Right lobe of liver (tissue), 6 donors: ENCODE measurements around the gene MED31. TPM values are rescaled to one million over a fixed set of nuclear protein-coding genes. Genes with fewer than 3 reads are reported as not detected.

Experiments
- ATAC-seq, 4 donors: fragments of 200-7000 bp; cut with Tn5 transposase; one replicate each; pipeline ENCODE4 v1.9.1; 2020; ENCODE audit warnings: mild to moderate bottlenecking in 4 of 4, moderate library complexity in 4 of 4
- DNase-seq, 3 donors: peaks; one replicate each; pipeline ENCODE4 v3.0.0-alpha.2; 2020
- H3K27ac ChIP-seq, 3 donors: fragments of 200-600 bp; one replicate each; pipeline ENCODE4 v1.8.0; 2022
- H3K27me3 ChIP-seq, 2 donors: fragments of 200-600 bp; one replicate each; pipeline ENCODE4 v1.8.0; 2022
- H3K36me3 ChIP-seq, 4 donors: fragments of 200-600 bp; sonication (generic) in 1 of 4; one replicate each; pipeline versions ENCODE4 v1.5.1 to v1.8.0; 2017 to 2022; ENCODE audit warnings: control low read depth in 1 of 4
- H3K4me1 ChIP-seq, 4 donors: fragments of 200-600 bp; sonication (generic) in 1 of 4; one replicate each; pipeline versions ENCODE4 v1.5.1 to v1.8.0; 2017 to 2022; ENCODE audit warnings: control low read depth in 1 of 4
- H3K4me3 ChIP-seq, 3 donors: fragments of 200-600 bp; one replicate each; pipeline ENCODE4 v1.8.0; 2022
- H3K9me3 ChIP-seq, 4 donors: fragments of 200-600 bp; sonication (generic) in 1 of 4; one replicate each; pipeline versions ENCODE4 v1.5.1 to v1.8.0; 2017 to 2022; ENCODE audit warnings: control low read depth in 1 of 4
- CTCF ChIP-seq, 4 donors: fragments of 200-600 bp in 3 of 4; fragments of 450-650 bp in 1 of 4; IDR thresholded peaks; one replicate each; pipeline versions ENCODE4 v1.5.1 to v1.8.0; 2016 to 2022; ENCODE audit warnings: antibody characterized with exemption in 4 of 4, mild to moderate bottlenecking in 2 of 4
- POLR2A ChIP-seq: fragments of 450-650 bp; IDR thresholded peaks from one replicate; pipeline ENCODE4 v1.6.1; 2017; ENCODE audit warnings: antibody characterized with exemption, mild to moderate bottlenecking
- WGBS: methylation state at CpG from one replicate; pipeline ENCODE4 v1.1.6; 2018; ENCODE audit warnings: low coverage, low lambda C conversion rate; ENCODE audit not compliant: insufficient coverage; ENCODE audit errors: missing lambda C conversion rate; 5-methylcytosine and 5-hydroxymethylcytosine counted together
- intact Hi-C, 2 donors: fragments of 100-400 bp; cut with DNase I; formaldehyde crosslinking; loops; one replicate each; pipeline versions ENCODE4 v1.11.2 to v1.14.1; 2022
- total RNA-seq, 6 experiments: library from RNA; depleted of rRNA in 2 of 6; stranded (reverse); fragments of >200 nt in 2 of 6; fragmentation: NEBNext Ultra II Directional in 3 of 6; extraction: Animal tissue kit (Norgen Biotek cat#: 25700) in 3 of 6; gene quantifications; one replicate each; pipeline versions ENCODE4 v1.1.0 to v1.2.4, GENCODE V29; 2016 to 2023
- donor health status: DM: no; HTN: yes; CAD: no.
- donor health status: DM: no; HTN: no; CAD: no.
- donor health status: DM: no; HTN: no; CAD: no.
- donor health status: DM: no; HTN: yes; CAD: no.
- donor health status: DM: no; HTN: yes; CAD: no.

Gene MED31
- total RNA-seq, 6 experiments from 2014 or later: 3.5 to 10.7 (median 7.4) TPM

- 28% methylated on average over 6 of the region's 15 CpGs for WGBS
- intact Hi-C loops: loop anchor here (5.0 to 10.0 kb wide), 3 partner anchors 64 to 167 kb away; no protein-coding TSS in a partner anchor
- no peaks in the 10 kb centered on the region for H3K27me3 ChIP-seq
- no peaks in the 10 kb centered on the region for H3K9me3 ChIP-seq
- H3K36me3 ChIP-seq: peaks cover 0 to 8% (median 4%) of the 10 kb centered on the region in 4 donors
- no peak overlapping the region for H3K27ac ChIP-seq
- TF ChIP-seq CTCF (IDR thresholded peaks at IDR 0.05) (no peak), POLR2A (no peak)
- ATAC-seq (no peak), DNase-seq (no peak)
- peak overlapping the region; percentile 85 to 98 (median 93) for H3K4me3 ChIP-seq
- peaks cover 0 to 29% (median 9%) of the 10 kb centered on the region in 4 donors for H3K4me1 ChIP-seq
These were observed 12.3 kb downstream of the MED31 start for GRCh38 chr17:6639014-6639585.

GRCh38 chr17:6638046-6638908, 13.1 kb downstream of the MED31 start:
- Histone ChIP-seq H3K27ac (no peak overlapping the region), H3K4me3 (no peak overlapping the region), H3K4me1 (peaks cover 0 to 23% (median 9%) of the 10 kb centered on the region in 4 donors), H3K36me3 (peaks cover 0 to 6% (median 2%) of the 10 kb centered on the region in 4 donors), H3K27me3 (no peaks in the 10 kb centered on the region), H3K9me3 (no peaks in the 10 kb centered on the region)
- no peak for DNase-seq
- TF ChIP-seq CTCF (IDR thresholded peaks at IDR 0.05) (no peak), POLR2A (no peak)
- intact Hi-C loops: loop anchor here (5.0 to 10.0 kb wide), 3 partner anchors 63 to 166 kb away; no protein-coding TSS in a partner anchor
- no peak for ATAC-seq
- WGBS: 87% methylated on average over 9 of the region's 24 CpGs

GRCh38 chr17:6637458-6637840, 14.0 kb downstream of the MED31 start:
- no peaks in the 10 kb centered on the region for H3K9me3 ChIP-seq
- no CpG with 5 or more reads among the region's 6 CpGs for WGBS
- peaks cover 0 to 18% (median 7%) of the 10 kb centered on the region in 4 donors for H3K4me1 ChIP-seq
- H3K4me3 ChIP-seq: no peak overlapping the region
- intact Hi-C loops: loop anchor here (5.0 to 10.0 kb wide), 3 partner anchors 63 to 165 kb away; no protein-coding TSS in a partner anchor
- H3K36me3 ChIP-seq: peaks cover 0 to 14% (median 2%) of the 10 kb centered on the region in 4 donors
- H3K27me3 ChIP-seq: no peaks in the 10 kb centered on the region
- H3K27ac ChIP-seq: no peak overlapping the region
- ATAC-seq (no peak), DNase-seq (no peak)
- no peak for TF ChIP-seq CTCF (IDR thresholded peaks at IDR 0.05)
- no peak for TF ChIP-seq POLR2A

GRCh38 chr17:6636616-6637457, 14.6 kb downstream of the MED31 start:
- intact Hi-C loops: loop anchor here (5.0 to 10.0 kb wide), 3 partner anchors 62 to 165 kb away; no protein-coding TSS in a partner anchor
- no peak for TF ChIP-seq CTCF (IDR thresholded peaks at IDR 0.05)
- no peak for TF ChIP-seq POLR2A
- no peak for ATAC-seq

More at GRCh38 chr17:6636616-6637457, 14.6 kb downstream of the MED31 start:
- Histone ChIP-seq H3K9me3 (no peaks in the 10 kb centered on the region), H3K27ac (no peak overlapping the region), H3K27me3 (no peaks in the 10 kb centered on the region), H3K4me3 (no peak overlapping the region), H3K36me3 (peaks cover 0 to 17% (median 4%) of the 10 kb centered on the region in 4 donors), H3K4me1 (peaks cover 0 to 11% (median 4%) of the 10 kb centered on the region in 4 donors)
- DNase-seq: no peak
- WGBS: 90% methylated on average over 6 of the region's 17 CpGs
